Gastrocnemius medialis (tissue), 4 donors: ENCODE results near the gene TMEM187. TPM values are rescaled to one million over a fixed set of nuclear protein-coding genes. Genes with fewer than 3 reads are reported as not detected.

ENCODE experiments used
- ATAC-seq, 2 donors: fragments of 150-250 bp; one replicate each; pipeline ENCODE4 v1.9.1; 2016
- DNase-seq, 2 donors: peaks; one replicate each; pipeline ENCODE4 v3.0.0-alpha.2; 2019
- H3K27ac ChIP-seq, 4 donors: fragments of 200-600 bp; sonication (generic); 1 replicate in 1 of 4; 2 replicates in 3 of 4; pipeline ENCODE4 v1.5.1; 2016 to 2018; ENCODE audit warnings: mild to moderate bottlenecking in 2 of 4, moderate library complexity in 1 of 4
- H3K27me3 ChIP-seq, 3 donors: fragments of 200-600 bp; sonication (generic) in 2 of 3; 1 replicate in 1 of 3; 2 replicates in 2 of 3; pipeline versions ENCODE4 v1.5.1 to v1.6.0; 2016 to 2019; ENCODE audit warnings: mild to moderate bottlenecking in 1 of 3, moderate library complexity in 1 of 3
- H3K36me3 ChIP-seq, 2 donors: fragments of 200-600 bp; sonication (generic) in 1 of 2; one replicate each; pipeline ENCODE4 v1.5.1; 2017 to 2018
- H3K4me1 ChIP-seq, 2 donors: fragments of 200-600 bp; sonication (generic) in 1 of 2; one replicate each; pipeline ENCODE4 v1.5.1; 2016 to 2017; ENCODE audit warnings: mild to moderate bottlenecking in 2 of 2
- H3K4me3 ChIP-seq, 4 donors: fragments of 200-600 bp; sonication (generic) in 3 of 4; 1 replicate in 1 of 4; 2 replicates in 3 of 4; pipeline ENCODE4 v1.5.1; 2016 to 2019; ENCODE audit warnings: mild to moderate bottlenecking in 2 of 4
- H3K9me3 ChIP-seq, 3 donors: fragments of 200-600 bp; sonication (generic) in 2 of 3; 1 replicate in 1 of 3; 2 replicates in 2 of 3; pipeline ENCODE4 v1.5.1; 2016 to 2019
- CTCF ChIP-seq, 5 experiments: fragments of 450-650 bp in 3 of 5; fragments of 200-600 bp in 2 of 5; sonication (generic) in 2 of 5; IDR thresholded peaks in 4 of 5; conservative IDR thresholded peaks in 1 of 5; 1 replicate in 4 of 5; 2 replicates in 1 of 5; pipeline ENCODE4 v1.5.1; 2016 to 2019; ENCODE audit warnings: antibody characterized with exemption in 5 of 5, mild to moderate bottlenecking in 3 of 5, moderate library complexity in 3 of 5
- POLR2A ChIP-seq, 2 donors: fragments of 450-650 bp; IDR thresholded peaks; one replicate each; pipeline ENCODE4 v1.6.1; 2017; ENCODE audit warnings: antibody characterized with exemption in 2 of 2, mild to moderate bottlenecking in 2 of 2, moderate library complexity in 2 of 2
- in situ Hi-C, 4 donors: fragments of 200-750 bp; cut with MboI; loops; one replicate each; pipeline versions ENCODE4 v1.15.0 to v1.8.0; 2017; ENCODE audit warnings: low sequenced_read_pairs in 4 of 4
- intact Hi-C: fragments of 100-400 bp; cut with DNase I; formaldehyde crosslinking; loops from one replicate; pipeline ENCODE4 v1.15.1; 2023; ENCODE audit warnings: low total_unique reads
- total RNA-seq, 4 donors: library from RNA; depleted of rRNA; stranded (reverse); fragments of >200 nt; gene quantifications; one replicate each; pipeline versions ENCODE4 v1.1.0 to v1.2.3, GENCODE V29; 2016

Gene TMEM187
- total RNA-seq, 4 donors from 2014 or later = 1.3 to 8.6 (median 3.8) TPM

DNA sequence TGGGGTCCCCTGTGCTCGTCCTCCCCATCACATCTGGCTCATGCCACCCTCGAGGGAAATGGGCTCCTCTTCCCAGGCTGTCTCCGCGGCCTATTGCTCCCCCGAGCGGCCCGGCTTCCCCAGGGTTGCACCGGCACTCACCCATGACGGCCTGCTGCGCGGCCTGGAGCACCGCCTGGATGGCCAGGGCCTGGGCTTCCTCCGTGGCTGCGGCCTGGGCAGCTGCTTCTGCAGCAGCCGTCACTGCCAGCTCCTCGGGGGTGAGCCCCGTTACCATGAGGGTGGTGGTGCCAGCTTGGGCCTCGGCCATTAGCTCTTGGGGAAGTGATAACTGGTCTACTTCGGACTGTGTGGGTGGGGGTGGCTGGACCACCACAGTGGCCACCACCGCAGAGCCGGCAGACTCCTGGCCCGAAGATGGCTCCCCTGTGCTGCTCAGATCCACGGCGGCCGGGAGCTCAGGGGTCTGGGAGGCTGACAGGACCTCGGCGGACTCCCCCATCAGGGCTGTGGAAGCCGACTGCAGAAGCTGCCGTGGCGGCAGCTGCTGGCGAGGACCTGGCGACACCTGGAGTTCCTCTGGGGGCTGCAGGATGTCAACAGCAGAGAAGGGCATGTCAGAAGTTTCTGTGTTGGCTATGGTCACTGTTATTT is 20.1 kb upstream of the TMEM187 start:
- ATAC-seq = no peak
- no peak for DNase-seq
- H3K27me3 ChIP-seq = no peaks in the 10 kb centered on the region
- intact Hi-C loops (loop anchor here (1.0 to 10.0 kb wide), 3 partner anchors 29 to 998 kb away; partner anchors contain the start of gene PLXNB3), in situ Hi-C loops (loop anchor here in 3 of 4 donors (25.0 kb wide), 4 partner anchors 110 to 990 kb away; partner anchors contain the start of genes IDH3G (in 2 of the 3), SRPK3 (in 2 of the 3), SSR4 (in 2 of the 3) and G6PD (in 1 of the 3))
- no peak overlapping the region for H3K4me3 ChIP-seq
- peaks cover 0 to 71% of the 10 kb centered on the region in 2 donors for H3K36me3 ChIP-seq
- H3K9me3 ChIP-seq = no peaks in the 10 kb centered on the region
- no peaks in the 10 kb centered on the region for H3K4me1 ChIP-seq
- no peak for TF ChIP-seq CTCF (IDR thresholded peaks at IDR 0.05 in 4 of 5, conservative IDR thresholded peaks at IDR 0.05 in 1 of 5)
- no peak for TF ChIP-seq POLR2A (IDR thresholded peaks at IDR 0.05)
- H3K27ac ChIP-seq = peak overlapping the region in 1 of 4 donors; percentile 59

DNA sequence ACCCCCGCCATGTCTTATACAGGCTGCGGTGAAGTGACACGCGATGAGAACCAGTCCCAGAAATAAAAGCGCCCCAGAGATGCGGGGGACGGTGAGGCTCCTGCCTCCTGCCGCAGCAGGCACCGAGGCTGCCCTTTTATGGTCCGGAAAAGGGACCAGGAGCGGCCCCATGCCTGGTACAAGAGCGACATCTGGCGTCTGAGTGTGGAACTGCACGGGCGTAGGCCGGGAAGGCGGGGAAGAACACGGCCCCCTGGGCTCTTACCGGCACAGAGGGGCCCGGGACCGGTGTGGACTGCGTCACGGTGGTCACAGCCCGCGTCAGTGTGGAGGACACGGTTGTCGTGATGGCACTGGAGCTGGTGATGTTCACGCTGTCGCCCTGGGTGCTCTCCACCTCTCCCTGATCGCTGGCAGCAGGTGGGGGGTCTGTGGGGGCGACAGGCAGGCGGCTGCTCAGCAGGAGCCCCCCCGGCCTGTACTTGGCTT is 19.2 kb upstream of the TMEM187 start:
- in situ Hi-C loops = loop anchor here in 3 of 4 donors (25.0 kb wide), 4 partner anchors 109 to 991 kb away; partner anchors contain the start of genes IDH3G (in 2 of the 3), SRPK3 (in 2 of the 3), SSR4 (in 2 of the 3) and G6PD (in 1 of the 3)
- no peak overlapping the region for H3K4me3 ChIP-seq
- no peaks in the 10 kb centered on the region for H3K4me1 ChIP-seq

GRCh38 chrX:153953892-153954557 is 18.5 kb upstream of the TMEM187 start:
- no peaks in the 10 kb centered on the region for H3K4me1 ChIP-seq
- H3K27me3 ChIP-seq = no peaks in the 10 kb centered on the region
- no peak for ATAC-seq
- H3K9me3 ChIP-seq = no peaks in the 10 kb centered on the region
- TF ChIP-seq POLR2A (IDR thresholded peaks at IDR 0.05) = no peak
- TF ChIP-seq CTCF (IDR thresholded peaks at IDR 0.05 in 4 of 5, conservative IDR thresholded peaks at IDR 0.05 in 1 of 5) = no peak
- in situ Hi-C loops = loop anchor here in 3 of 4 donors (25.0 kb wide), 4 partner anchors 108 to 992 kb away; partner anchors contain the start of genes IDH3G (in 2 of the 3), SRPK3 (in 2 of the 3), SSR4 (in 2 of the 3) and G6PD (in 1 of the 3)
- H3K4me3 ChIP-seq = no peak overlapping the region
- DNase-seq = no peak
- intact Hi-C loops = loop anchor here (1.0 to 10.0 kb wide), 3 partner anchors 31 to 999 kb away; partner anchors contain the start of gene PLXNB3
- peak overlapping the region in 1 of 4 donors; percentile 59 for H3K27ac ChIP-seq
- H3K36me3 ChIP-seq = peaks cover 0 to 80% of the 10 kb centered on the region in 2 donors

More for the DNA sequence above, 19.2 kb upstream of the TMEM187 start:
- peak overlapping the region in 1 of 4 donors; percentile 59 for H3K27ac ChIP-seq
- H3K36me3 ChIP-seq = peaks cover 0 to 80% of the 10 kb centered on the region in 2 donors
- H3K9me3 ChIP-seq = no peaks in the 10 kb centered on the region
- no peaks in the 10 kb centered on the region for H3K27me3 ChIP-seq
- ATAC-seq (peak; percentile 67 to 82), DNase-seq (peak; percentile 32 to 60)
- TF ChIP-seq CTCF (IDR thresholded peaks at IDR 0.05 in 4 of 5, conservative IDR thresholded peaks at IDR 0.05 in 1 of 5) (peak; percentile 81 to 98 (median 97)), POLR2A (IDR thresholded peaks at IDR 0.05) (no peak)
- intact Hi-C loops = loop anchor here (1.0 to 10.0 kb wide), 3 partner anchors 30 to 999 kb away; partner anchors contain the start of gene PLXNB3

DNA sequence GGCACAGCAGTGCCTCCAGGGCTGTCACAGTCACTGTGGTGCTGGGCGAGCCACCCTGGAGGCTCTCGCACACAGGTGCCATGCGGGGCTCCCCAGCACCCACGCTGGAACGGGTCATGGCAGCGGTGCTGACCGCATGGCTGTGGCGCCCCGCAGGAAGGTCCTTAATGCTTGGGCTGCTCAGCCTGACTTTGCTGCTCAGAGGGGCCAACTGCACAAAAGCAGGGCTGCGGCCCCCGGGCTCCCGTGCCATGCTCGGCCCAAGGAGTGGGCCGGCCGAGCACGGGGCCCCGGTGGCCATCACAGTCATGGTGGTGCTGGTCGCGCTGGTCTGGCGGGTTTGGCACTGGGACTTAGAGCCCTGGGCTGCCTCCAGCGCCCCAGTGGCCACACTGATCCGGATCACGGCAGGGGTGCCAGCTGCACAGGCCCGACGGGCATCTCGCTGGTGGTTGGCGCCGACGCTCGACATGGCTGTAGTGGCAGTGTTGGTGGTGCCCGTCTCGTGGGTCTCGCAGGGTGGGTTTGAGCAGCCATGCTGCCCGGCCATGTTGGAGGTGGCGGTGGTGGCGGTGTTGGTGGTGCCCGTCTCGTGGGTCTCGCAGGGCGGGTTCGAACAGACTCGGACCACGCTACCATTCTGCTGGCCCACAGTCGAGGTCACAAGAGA is 17.9 kb upstream of the TMEM187 start:
- Histone ChIP-seq H3K27ac (no peak overlapping the region), H3K9me3 (no peaks in the 10 kb centered on the region), H3K27me3 (no peaks in the 10 kb centered on the region), H3K4me1 (no peaks in the 10 kb centered on the region), H3K4me3 (no peak overlapping the region), H3K36me3 (peaks cover 0 to 80% of the 10 kb centered on the region in 2 donors)
- TF ChIP-seq POLR2A (IDR thresholded peaks at IDR 0.05) (no peak), CTCF (IDR thresholded peaks at IDR 0.05 in 4 of 5, conservative IDR thresholded peaks at IDR 0.05 in 1 of 5) (no peak)
- ATAC-seq (no peak), DNase-seq (no peak)
- intact Hi-C loops = loop anchor here (10.0 kb wide), 1 partner anchor 1000 kb away; no protein-coding TSS in a partner anchor
- in situ Hi-C loops = loop anchor here in 3 of 4 donors (25.0 kb wide), 4 partner anchors 108 to 992 kb away; partner anchors contain the start of genes IDH3G (in 2 of the 3), SRPK3 (in 2 of the 3), SSR4 (in 2 of the 3) and G6PD (in 1 of the 3)
